CD4-positive, alpha-beta T cell treated with Interleukin-4 for 1 hour (primary cell): ENCODE measurements around the gene TMEM131L.
A peak's percentile ranks its signal among the peaks of the same experiment; 100 is the strongest.

ENCODE experiments used
- DNase-seq, 2 donors: peaks; one replicate each; pipeline ENCODE4 v3.0.0-alpha.2; 2020 to 2022

TMEM131L gene

DNA sequence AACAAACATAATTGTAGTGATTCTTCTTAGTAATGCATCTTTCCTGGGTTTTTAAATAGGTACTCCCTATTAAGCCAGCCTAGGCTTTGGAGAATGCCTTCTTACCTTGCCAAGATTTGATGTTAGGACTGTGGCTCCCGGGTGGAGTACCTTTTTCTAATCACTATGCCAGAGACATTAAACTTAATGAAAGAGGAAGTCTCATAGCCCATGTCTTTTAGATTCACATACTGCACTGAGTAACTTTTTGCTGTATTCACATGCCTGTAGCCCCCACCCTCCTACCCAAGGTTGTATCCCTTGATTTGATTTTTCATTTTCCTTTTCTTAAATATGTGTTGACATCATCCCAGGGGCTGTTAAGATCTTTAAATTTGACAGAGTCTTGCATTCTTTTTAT is 113.7 kb downstream of the TMEM131L start:
- no peak for DNase-seq

DNA sequence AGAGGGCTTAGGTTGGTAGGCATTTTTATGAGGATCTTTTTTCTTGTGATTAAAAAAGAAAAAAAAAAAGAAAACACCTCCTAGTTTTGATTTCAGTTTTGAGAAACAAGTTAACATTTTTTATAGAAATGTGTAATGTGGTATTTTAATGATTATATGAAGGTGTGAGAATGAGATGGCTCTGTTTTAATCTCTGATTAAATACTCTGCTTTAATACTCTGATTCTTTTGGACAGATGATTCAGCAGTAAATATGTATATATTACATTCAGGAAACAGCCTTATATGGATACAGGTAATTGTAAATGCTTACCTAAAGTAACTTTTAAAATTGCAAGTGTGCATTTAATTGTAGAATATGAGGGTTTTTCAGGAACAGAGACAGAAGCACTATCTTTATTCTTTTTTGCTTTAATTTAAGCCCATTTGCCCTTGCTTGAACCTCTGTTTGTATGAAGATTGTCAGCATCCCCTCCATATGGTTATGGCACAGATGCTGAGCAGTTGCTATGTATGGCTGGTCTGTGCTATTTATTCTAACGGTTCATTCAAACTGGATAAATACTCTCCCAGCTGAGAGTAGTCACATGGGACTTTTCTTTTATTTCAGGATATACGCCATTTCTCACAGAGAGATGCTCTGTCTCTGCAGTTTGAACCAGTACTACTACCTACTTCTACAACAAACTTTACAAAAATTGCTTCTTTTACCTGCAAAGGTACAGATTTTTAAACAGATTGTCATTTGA is 117.0 kb downstream of the TMEM131L start:
- DNase-seq = no peak

DNA sequence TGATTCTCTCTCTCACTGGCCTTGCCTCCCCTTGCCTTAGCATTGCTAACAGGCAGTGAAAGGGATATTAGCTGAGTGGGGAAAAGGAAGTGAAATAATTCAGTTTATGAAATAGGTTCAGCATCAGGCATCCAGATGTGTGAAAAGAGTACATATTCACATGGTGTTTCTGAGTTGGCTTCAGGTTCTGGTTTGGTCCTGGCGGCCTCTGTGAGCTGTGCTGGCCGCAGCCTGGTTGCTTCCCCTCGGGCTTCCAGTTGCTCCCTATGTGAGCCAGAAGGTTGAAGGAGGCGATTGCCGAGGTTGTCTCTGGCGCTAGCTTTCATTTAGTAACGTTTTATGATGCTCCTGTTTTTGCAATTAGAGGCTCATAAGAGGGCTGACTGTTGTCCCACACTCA is 118.9 kb downstream of the TMEM131L start:
- no peak for DNase-seq

DNA sequence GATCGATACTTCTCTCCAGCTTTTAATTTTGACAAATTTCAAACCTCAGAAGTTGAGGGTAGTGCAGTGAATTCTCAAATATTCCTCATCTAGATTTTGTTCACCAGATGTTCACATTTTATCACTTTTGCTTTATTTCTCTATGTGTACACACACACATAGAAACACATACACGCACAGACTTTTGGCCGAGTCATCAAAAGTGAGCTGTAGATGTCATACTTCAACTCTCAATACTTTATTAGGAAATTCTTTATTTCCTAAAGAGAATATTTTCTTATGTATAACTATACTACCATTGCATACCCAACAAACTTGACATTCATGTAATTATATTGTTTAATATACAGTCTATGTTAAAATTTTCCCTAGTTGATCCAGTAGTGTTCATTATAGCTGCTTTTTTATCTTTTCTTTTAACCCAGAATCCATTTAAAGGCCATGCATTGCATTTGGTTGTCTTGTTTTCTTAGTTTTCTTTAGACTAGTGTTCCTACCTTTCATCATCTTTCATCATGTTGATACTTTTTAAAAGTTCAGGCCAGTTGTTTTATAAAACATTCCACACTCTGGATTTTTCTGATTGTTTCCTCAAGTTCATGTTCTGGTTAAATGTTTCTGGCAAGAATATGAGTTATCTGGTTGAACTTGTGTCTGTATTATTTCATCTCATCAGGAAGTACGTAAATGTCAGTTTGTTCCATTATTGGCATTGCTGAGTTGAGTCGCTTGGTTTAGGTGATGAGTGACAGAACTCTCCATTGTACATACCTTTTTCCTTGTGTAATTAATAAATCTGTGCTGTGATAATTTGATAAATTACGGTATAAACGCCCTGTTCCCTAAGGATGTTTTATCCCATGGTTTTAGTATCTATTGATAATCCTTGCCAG is 123.8 kb downstream of the TMEM131L start:
- no peak for DNase-seq

DNA sequence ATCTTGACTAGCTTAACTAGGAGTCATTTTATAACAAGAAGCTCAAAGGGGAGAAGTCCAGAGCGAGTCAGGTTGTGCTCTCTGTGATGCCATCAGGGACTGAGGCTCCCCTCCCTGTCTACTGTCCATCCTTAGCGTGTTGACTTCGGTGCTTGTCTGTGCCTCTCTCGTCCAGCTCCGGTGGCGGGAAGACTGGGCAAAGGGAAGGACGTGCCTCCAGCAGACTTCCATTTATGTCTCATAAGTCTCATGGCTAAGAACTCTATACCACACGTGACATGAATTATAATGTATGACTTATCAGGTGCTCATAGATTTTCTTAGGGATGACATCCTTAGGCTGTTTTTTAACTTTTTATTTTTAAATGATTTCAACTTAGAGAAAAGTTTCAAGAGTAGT is 125.3 kb downstream of the TMEM131L start:
- no peak for DNase-seq

DNA sequence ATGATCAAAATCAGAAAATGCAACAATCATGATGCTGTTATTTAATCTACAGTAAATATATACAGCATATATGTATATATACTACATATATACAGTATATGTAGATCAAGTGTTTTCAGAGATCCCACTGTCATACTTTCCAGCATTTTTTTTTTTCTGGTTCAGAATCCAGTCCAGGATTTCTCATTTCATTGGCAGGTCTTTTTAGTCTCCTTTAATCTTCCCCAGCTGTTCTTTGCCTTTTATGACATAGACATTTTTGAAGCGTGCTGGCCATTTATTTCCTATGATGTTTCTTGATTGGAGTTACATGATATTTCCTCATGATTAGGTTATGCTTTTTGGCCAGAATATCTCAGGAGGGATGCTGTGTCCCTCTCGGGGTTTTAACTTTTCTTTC is 125.9 kb downstream of the TMEM131L start:
- DNase-seq = no peak

DNA sequence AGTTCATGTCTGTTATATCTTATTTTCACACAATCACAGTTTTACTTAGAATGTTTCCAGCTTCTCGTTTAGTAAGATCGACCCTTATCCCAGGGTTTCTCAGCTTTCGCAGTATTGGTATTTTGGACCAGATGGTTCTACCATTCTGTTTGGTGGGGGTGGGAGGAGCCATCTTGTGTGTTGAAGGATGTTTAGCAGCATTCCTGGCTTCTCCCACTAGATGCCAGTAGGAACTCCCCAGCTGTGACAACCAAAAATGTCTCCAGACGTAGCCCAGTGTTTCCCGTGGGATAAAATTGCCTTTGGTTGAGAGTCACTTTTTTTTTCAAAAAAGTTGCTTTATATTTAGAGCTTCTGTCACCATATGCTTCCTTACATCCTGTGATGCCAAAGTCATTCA is 127.0 kb downstream of the TMEM131L start:
- no peak for DNase-seq

DNA sequence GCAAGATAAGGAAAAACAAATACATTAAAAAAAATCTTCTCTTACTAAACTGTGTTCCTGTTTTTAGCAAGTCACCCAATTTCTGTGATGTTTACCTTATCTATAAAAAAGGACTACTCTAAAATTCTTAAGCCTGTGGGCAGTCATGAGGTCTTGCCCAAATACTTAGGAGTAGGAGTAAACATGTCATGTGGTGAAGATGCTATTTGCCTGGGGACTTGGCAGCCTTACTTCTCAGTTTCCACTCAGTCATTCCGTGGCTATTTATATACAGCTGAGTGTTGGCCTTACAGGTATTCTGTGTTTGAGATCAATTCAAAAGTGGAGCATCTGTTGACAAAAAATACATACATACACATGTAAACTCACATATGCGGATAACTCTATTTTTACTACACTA is 128.1 kb downstream of the TMEM131L start:
- no peak for DNase-seq

DNA sequence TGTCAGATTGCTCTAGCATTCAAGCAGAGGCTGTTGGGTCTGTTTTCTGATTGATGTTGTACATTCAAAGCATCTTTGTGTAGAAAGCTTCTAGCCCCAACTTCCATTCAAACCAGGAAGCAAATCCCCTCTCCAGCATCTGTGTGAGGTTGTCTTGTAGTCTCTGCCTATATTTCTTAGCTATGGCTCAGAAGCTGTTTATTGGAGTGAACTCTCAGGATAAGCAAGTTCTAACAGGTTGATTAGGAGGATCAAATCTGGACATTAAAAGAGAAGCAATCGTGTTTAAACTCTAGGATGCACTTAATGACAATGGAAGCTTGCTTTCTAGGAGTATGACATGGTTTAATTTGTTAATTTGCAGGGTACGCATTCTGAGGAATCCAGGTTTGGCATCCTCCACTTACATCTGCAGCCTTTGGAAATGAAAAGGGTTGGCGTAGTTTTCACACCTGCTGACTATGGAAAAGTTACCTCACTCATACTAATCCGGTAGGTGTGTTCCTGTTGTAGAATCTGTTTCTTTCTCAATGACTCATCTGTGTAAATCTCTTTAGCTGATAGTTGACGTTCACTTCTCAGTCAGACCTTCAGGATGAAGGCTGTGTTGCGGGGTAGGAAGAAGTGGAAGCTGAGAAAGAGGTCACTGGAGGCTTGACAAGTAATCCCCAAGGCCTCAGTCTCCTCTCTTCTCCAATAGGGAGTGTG is 129.9 kb downstream of the TMEM131L start:
- DNase-seq = no peak

DNA sequence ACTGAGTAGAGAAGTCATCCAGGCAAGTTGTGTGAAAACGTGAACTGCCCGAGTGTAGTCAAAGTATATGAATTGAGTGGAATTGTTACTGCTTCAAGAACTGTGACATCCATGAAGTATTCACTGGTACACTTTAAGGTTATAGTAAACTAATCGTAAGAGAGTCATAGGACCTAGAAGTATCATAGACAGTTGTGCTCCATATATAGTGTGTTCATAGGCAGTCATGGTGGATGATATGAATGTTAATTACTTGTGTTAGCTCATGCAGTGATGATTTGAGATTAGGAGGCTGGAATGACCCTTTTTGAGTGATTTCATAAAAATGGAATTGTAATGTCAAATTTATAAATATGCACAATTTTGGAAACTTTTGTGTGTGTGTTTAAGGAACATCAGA is 136.6 kb downstream of the TMEM131L start:
- no peak for DNase-seq

DNA sequence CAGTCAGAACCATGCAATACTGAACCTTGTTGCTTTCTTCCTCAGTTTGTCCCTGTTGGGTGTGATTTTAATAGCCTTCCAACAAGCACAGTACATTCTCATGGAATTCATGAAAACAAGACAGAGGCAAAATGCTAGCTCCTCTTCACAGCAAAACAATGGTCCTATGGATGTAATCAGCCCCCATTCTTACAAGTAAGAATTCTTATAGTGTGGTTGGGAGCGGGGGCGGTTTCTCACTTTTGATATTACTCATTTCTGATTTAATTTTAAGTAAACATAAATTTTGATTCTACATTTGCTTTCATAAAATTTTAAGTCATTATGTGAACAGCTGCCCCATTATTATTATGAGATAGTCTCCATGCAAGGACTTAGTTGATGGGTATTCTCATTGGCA is 137.1 kb downstream of the TMEM131L start:
- no peak for DNase-seq

DNA sequence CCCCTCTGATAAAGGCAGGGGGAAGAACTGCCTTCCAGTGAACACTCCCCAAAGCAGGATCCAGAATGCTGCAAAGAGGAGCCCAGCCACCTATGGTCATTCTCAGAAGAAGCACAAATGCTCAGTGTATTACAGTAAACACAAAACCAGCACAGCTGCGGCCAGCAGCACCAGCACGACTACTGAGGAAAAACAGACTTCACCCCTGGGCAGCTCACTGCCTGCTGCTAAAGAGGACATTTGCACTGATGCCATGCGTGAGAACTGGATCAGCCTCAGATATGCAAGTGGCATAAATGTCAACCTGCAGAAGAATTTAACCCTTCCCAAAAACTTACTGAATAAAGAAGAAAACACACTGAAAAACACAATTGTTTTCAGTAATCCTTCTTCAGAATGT is 137.7 kb downstream of the TMEM131L start:
- no peak for DNase-seq

DNA sequence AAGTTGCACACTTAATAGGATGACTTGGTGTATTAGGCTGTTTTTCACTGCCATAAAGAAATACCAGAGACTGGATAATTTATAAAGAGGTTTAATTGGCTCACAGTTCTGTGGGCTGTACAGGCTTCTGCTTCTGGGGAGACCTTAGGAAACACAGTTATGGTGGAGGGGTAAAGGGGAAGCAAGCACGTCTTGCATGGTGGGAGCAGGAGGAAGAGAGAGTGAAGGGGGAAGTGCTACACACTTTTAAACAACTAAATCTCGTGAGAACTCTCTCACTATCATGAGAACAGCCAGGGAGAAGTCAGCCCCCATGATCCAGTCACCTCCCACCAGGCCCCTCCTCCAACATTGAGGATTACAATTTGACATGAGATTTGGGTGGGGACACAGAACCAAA is 142.9 kb downstream of the TMEM131L start:
- DNase-seq = peak in 1 of 2 donors; percentile 23

DNA sequence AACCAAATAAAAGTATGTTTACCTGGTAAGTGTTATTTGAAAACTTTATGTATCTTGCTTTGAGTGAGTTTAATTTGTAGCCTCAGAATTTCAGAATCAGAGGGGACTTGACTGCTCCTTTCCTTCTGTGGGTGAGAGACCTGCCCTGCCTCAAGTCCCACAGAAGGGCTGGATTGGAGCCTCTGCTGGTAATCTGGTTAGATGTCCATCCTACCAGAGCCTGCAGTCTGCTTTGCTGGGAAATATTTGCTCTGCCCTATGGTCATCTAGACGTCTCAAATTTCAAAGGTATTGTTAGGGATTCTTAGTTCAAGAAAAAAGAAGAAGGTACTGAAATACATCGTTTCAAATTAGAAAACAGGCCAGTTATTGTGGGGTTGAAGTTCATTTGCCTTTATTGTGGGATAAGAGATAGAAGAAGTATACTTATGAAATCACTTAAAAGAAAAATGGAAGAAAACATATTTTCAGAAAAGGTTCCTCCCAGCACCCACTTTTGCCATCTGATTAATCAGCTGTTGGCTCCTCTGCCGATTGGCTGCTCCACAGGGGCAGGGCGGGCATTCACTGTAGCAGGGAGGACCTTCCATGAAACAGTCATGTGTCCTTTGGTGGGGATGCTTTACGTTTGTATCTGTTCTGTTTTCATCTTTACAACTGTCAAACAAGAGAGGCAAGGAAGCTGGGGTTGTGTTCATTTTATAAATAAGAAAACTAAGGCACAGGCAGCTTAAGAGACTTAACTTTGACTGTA is 144.6 kb downstream of the TMEM131L start:
- no peak for DNase-seq

DNA sequence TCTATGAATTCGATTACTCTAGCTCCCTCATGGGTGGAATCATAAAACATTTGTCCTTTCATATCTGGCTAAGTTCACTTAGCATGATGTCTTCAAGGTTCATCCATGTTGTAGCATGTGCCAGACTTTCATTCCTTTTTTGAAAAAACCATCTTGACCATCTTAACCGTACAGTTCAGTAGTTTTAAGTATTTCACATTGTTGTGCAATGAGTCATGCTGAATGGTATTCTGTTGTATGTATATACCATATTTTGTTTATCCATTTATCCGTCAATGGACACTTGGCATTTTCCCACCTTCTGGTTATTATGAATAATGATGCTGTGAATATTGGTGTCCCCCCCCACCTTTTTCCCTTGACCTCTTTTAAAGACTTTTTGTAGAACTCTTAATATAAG is 145.5 kb downstream of the TMEM131L start:
- no peak for DNase-seq

DNA sequence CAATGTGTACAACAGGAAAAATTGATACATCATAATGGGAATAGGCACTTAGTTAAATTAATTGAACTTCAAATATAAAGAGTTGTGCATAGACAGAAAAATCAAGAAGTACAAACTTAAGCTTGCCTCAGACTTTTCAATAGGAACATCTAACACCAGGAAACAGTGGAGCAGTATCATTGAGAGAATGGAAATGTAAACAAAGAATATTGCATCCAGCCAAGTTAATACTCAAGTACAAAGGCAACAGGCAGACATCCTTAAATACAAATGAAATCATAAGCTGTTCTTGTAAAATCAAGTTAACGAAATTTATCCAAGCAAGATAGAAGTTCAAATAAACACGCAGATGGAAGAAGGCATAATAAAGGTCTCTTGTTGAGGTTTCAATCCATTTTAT is 146.7 kb downstream of the TMEM131L start:
- DNase-seq = no peak

DNA sequence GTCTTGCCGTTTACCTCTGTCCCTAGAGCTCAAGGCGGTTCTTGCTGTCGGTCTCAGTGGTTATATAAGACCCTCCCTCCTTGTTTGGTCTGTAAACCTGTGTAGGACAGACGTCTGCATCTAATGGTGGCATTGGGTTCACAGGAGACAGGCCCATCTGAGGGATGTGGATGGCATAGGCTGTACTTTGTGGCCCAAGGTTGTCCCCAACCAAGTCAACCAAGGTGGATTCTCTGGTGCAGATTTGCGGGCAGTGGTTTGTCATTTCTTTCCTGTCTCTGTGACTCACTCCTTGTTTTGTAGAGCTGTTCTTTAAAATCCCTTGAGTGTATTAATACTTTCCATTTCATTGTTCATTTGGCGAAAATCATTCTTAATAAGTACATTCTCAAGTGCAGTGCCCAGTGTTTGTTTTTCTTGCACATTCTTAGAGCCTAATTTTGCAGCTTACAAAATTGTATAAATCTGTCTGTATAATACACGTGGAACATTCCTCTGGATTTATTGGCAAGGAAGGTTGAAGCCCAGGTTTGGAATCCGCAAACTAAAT is 149.9 kb downstream of the TMEM131L start:
- peak in 1 of 2 donors; percentile 4 for DNase-seq

DNA sequence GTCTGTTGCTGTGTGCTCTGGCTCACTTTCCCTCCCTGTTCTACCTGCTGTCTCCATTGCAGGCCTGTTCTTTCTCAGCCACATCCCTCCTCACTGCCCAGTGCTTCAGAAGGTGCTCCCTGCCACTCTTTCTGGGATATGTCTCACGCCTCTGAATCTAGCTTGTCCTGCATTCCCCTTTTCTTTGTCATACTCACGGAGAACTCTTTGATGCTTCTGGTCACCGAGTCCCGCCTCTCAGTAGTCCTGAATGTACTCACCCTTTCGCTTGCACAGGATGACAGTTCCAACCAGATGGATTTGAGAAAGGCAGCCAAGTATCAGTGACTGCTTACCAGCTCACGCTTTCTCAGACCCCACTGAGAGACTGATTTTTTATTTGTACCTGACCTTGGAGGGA is 152.7 kb downstream of the TMEM131L start:
- no peak for DNase-seq

DNA sequence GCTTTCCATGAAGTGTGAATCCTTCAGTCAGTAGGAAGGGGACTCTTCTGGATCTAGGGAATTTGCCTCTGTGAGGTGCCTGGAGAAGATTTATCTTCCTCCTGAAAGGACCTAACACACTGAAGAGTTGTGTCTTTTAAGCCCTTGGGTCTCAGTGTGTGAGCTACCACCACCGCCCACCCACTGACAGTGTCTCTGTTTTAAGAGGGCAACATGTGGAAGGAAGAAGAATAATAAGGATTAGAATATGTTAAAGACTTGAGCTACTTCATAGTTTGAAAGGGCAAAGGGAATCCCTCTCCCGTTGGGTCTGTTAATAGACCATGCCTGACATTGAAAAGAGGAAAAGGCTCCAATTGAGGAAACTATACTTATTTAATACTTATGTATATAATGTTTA is 153.7 kb downstream of the TMEM131L start:
- DNase-seq = no peak

DNA sequence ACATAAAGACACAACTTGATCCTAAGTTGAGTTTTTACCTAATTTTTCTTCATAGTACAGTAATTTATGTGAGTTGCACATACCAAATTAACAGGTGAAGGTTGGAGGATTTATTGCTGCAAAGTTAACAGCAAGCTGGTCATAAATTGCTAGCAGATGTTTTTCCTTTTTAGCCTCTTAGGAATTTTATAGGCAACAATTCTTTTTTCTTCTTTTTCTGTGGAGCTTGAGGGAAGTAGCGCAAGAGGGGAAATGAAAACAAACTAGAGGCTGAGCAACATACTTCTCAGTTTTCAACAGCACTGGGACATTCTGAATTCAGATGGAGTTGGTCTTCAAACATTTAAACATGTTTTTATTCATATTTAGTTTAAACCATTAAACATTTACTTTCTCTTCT is 154.2 kb downstream of the TMEM131L start:
- no peak for DNase-seq

DNA sequence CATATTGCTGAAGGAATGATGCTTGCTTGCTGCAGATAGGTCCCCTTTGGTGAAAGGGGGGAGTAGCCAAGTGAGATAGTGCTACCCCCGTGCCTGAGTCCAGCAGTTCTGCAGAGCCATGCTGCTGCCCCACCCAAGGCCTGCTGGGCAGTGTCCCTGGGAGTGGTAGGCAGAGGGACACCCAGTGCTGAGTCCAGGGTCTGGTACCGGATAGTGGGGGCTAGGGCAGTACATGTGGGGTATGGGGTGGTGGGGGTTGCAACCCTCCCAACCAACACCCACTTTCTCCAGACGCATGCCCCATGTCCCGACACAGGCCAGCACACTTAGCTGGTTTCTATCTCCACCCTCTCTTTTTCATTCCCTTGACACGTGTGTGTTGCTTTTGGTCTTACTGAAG is 155.9 kb downstream of the TMEM131L start:
- no peak for DNase-seq

DNA sequence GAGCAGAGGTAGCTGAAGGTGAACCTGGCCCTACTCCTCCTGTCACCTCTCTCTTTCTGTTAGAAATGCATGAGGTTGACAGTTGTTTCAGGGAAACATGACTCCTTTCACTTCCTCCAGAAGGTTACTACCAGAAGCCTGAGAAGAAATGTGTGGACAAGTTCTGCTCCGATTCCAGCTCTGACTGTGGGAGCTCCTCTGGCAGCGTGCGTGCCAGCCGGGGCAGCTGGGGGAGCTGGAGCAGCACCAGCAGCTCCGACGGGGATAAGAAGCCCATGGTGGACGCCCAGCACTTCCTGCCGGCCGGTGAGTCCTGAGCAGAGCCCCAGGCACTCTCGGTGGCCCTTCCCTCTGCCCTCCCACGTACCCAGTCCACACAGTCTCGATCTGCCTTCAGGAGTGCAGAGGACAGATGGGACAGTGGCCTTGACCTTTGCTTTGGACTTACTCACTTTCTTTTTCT is 156.6 kb downstream of the TMEM131L start:
- DNase-seq = no peak

DNA sequence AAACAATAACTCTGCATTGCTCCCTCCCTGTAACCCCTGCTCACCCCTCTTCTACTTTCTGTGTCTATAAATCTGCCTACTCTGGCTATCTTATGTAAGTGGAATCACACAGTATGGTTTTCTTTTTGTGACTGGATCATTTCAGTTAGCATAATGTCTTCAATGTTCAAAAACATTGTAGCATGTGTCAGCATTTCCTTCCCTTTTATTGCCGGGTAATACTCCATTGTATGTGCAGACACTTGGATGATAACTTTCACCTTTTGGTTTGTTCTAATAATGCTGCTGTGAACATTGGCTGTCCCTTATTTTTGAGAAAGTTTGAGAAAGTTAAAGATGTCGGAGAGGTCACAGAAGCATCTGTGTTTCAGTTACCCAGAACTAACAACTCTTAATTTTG is 157.3 kb downstream of the TMEM131L start:
- DNase-seq = no peak
